Measurements from ENCODE around the gene DAB1. TPM values are rescaled to one million over a fixed set of nuclear protein-coding genes. Genes with fewer than 3 reads are reported as not detected.

DAB1 gene
- total and polyA plus RNA-seq, 2 of the 8 experiments (the other 6 are each of a cell fraction or from before 2014, with no cell fraction given) = 4.4 to 11.8 TPM

DNA sequence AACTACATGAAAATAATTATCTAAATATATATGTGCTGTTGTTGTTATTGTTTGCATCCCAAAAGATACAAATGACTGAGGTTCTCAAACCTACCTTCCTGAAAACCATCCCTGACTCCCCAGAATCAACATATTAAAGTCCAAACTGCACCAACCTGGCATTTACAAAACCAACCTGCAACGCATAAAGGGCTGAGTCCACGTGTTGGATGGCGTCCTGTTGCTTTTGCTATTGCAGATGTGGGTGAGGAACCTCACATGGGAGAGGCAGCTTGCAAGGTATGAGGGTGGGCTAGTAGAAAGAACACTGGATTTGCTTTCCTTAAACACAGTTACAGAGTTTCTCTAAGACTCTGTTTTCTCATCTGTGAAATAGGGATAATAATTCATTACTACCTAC lies 456.5 kb downstream of the DAB1 start:
- ChIA-PET CTCF (ENCODE audit: partially characterized antibody) (interaction anchor here (0.7 to 13.5 kb wide), 18 partner anchors 9 to 975 kb away, joined by 3 to 193 read pairs (median 5); no protein-coding TSS in a partner anchor), POLR2A (ENCODE audit: partially characterized antibody) (no interaction called here)
- no peak overlapping the region for H4K8ac ChIP-seq (ENCODE audit: extremely low read depth, insufficient read depth, low read length)
- H3K9me3 ChIP-seq (ENCODE audit: insufficient read depth in 2 of 2, low read depth in 1 of 2, low read length in 1 of 2) = no peaks in the 10 kb centered on the region
- H3K4me1 ChIP-seq (replicated peaks in 1 of 4; ENCODE audit: control insufficient read depth in 3 of 4, insufficient read depth in 4 of 4, low read length in 3 of 4) = no peaks in the 10 kb centered on the region
- H2BK120ac ChIP-seq (replicated peaks; ENCODE audit: low read depth, low read length) = no peak overlapping the region
- no peak overlapping the region for H2AFZ ChIP-seq (ENCODE audit: low read length)
- no peaks in the 10 kb centered on the region for H4K20me1 ChIP-seq (replicated peaks in 1 of 2; ENCODE audit: control insufficient read depth in 1 of 2, insufficient read depth in 2 of 2, low read length in 2 of 2)
- H3K4me3 ChIP-seq (ENCODE audit: extremely low read depth in 1 of 4, insufficient read depth in 2 of 4, low read depth in 3 of 4, low read length in 4 of 4) = no peak overlapping the region
- FAIRE-seq (no peak), DNase-seq (ENCODE audit: low read depth in 1 of 2, low spot score in 2 of 2) (no peak)
- H2BK5ac ChIP-seq (ENCODE audit: low read depth, low read length) = no peak overlapping the region
- no peaks in the 10 kb centered on the region for H3K23me2 ChIP-seq (ENCODE audit: low read depth, low read length)
- no peak overlapping the region for H3K4me2 ChIP-seq (ENCODE audit: insufficient read depth in 1 of 2, low read depth in 2 of 2, low read length in 2 of 2)
- H3K27me3 ChIP-seq (replicated peaks in 1 of 4; ENCODE audit: control insufficient read depth in 3 of 4, extremely low read depth in 1 of 4, insufficient read depth in 3 of 4, low read length in 3 of 4) = no peaks in the 10 kb centered on the region
- H3K27ac ChIP-seq (ENCODE audit: low read depth, low read length) = no peak overlapping the region
- H2BK12ac ChIP-seq (ENCODE audit: low read depth, low read length) = no peak overlapping the region
- no peak overlapping the region for H2BK20ac ChIP-seq (ENCODE audit: low read length)
- H2AK5ac ChIP-seq (ENCODE audit: low read depth, low read length) = no peak overlapping the region
- no peak overlapping the region for H2BK15ac ChIP-seq (ENCODE audit: low read length)
- H3K79me2 ChIP-seq (ENCODE audit: control insufficient read depth in 1 of 2, insufficient read depth in 2 of 2, low read length in 2 of 2) = no peaks in the 10 kb centered on the region
- no peak overlapping the region for H3K56ac ChIP-seq (replicated peaks; ENCODE audit: insufficient read length, low read depth, low read length)
- no peaks in the 10 kb centered on the region for H3K36me3 ChIP-seq (ENCODE audit: control insufficient read depth in 2 of 4, insufficient read depth in 4 of 4, low read length in 3 of 4)
- no peak overlapping the region for H3K23ac ChIP-seq (ENCODE audit: insufficient read length)
- 68% methylated on average over 3 of the region's 3 CpGs; no CpG with 5 or more reads in 1 of the 2 experiments for WGBS, 2 experiments (ENCODE audit: extremely low coverage in 1 of 2, insufficient coverage in 1 of 2, insufficient read length in 1 of 2, insufficient replicate concordance in 2 of 2, low coverage in 1 of 2, low lambda C conversion rate in 2 of 2, missing lambda C conversion rate in 1 of 2)
- H3K79me1 ChIP-seq (ENCODE audit: low read depth, low read length) = no peaks in the 10 kb centered on the region
- no peak overlapping the region for H3K14ac ChIP-seq (ENCODE audit: insufficient read length)
- no peak overlapping the region for H3K18ac ChIP-seq (ENCODE audit: extremely low read depth, low read length)
- no peak overlapping the region for H4K91ac ChIP-seq (replicated peaks; ENCODE audit: insufficient read length, low read length)
- no peak overlapping the region for H3K4ac ChIP-seq (replicated peaks; ENCODE audit: insufficient read length, low read depth, low read length)
- no peak overlapping the region for H3K9ac ChIP-seq (replicated peaks in 1 of 4; ENCODE audit: extremely low read depth in 1 of 4, low read depth in 3 of 4, low read length in 3 of 4)
- H4K5ac ChIP-seq (ENCODE audit: insufficient read length, low read depth, low read length) = no peak overlapping the region
- TF ChIP-seq SIRT6 (IDR thresholded peaks at IDR 0.05; ENCODE audit: low read length) = no peak
- TF ChIP-seq BCL11A (IDR thresholded peaks at IDR 0.05; ENCODE audit: low read depth in 2 of 2, low read length in 2 of 2) = no peak
- TF ChIP-seq MAFK (IDR thresholded peaks at IDR 0.05; ENCODE audit: low read depth, low read length) = no peak
- TF ChIP-seq, protein P1, sequence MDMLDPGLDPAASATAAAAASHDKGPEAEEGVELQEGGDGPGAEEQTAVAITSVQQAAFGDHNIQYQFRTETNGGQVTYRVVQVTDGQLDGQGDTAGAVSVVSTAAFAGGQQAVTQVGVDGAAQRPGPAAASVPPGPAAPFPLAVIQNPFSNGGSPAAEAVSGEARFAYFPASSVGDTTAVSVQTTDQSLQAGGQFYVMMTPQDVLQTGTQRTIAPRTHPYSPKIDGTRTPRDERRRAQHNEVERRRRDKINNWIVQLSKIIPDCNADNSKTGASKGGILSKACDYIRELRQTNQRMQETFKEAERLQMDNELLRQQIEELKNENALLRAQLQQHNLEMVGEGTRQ (IDR thresholded peaks at IDR 0.05; ENCODE audit: low read length) = no peak
- no peak for TF ChIP-seq RXRA (IDR thresholded peaks at IDR 0.05; ENCODE audit: insufficient read depth, low read depth, low read length)
- TF ChIP-seq, protein P2, sequence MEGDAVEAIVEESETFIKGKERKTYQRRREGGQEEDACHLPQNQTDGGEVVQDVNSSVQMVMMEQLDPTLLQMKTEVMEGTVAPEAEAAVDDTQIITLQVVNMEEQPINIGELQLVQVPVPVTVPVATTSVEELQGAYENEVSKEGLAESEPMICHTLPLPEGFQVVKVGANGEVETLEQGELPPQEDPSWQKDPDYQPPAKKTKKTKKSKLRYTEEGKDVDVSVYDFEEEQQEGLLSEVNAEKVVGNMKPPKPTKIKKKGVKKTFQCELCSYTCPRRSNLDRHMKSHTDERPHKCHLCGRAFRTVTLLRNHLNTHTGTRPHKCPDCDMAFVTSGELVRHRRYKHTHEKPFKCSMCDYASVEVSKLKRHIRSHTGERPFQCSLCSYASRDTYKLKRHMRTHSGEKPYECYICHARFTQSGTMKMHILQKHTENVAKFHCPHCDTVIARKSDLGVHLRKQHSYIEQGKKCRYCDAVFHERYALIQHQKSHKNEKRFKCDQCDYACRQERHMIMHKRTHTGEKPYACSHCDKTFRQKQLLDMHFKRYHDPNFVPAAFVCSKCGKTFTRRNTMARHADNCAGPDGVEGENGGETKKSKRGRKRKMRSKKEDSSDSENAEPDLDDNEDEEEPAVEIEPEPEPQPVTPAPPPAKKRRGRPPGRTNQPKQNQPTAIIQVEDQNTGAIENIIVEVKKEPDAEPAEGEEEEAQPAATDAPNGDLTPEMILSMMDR (IDR thresholded peaks at IDR 0.05; ENCODE audit: control extremely low read depth in 1 of 3, insufficient read depth in 1 of 3, low read depth in 1 of 3, low read length in 3 of 3) = no peak
- no peak for TF ChIP-seq EP300 (IDR thresholded peaks at IDR 0.05; ENCODE audit: borderline replicate concordance in 1 of 2, low read depth in 2 of 2, low read length in 2 of 2)
- TF ChIP-seq, protein P3, sequence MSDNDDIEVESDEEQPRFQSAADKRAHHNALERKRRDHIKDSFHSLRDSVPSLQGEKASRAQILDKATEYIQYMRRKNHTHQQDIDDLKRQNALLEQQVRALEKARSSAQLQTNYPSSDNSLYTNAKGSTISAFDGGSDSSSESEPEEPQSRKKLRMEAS (IDR thresholded peaks at IDR 0.05) = no peak
- TF ChIP-seq CTBP2 (IDR thresholded peaks at IDR 0.05; ENCODE audit: borderline replicate concordance, insufficient read depth, insufficient read length, low read length) = no peak
- no peak for TF ChIP-seq SP2 (IDR thresholded peaks at IDR 0.05; ENCODE audit: low read length)

All from H1 (cell line).